Endothelial cell of umbilical vein (primary cell): Measurements from ENCODE around the gene SYN1. TPM values are rescaled to one million over a fixed set of nuclear protein-coding genes. Genes with fewer than 3 reads are reported as not detected.

ENCODE experiments used
- BruUV-seq: library from RNA; stranded (reverse); fragments of 400-500 nt; replicated peaks from 2 replicates; lab custom pipeline; 2021; lab: Mats Ljungman, UMichigan
- CTCF ChIA-PET: fragments of 300-600, 350-600 bp; sonication (Branson Sonifier 250); formaldehyde crosslinking; loops from one replicate; lab custom pipeline; 2021; ENCODE audit warnings: antibody characterized with exemption, inconsistent platforms; lab: Charles Lee
- POLR2A ChIA-PET: fragments of 300-600, 350-600 bp; sonication (Branson Sonifier 250); formaldehyde crosslinking; loops from one replicate; lab custom pipeline; 2021; ENCODE audit warnings: antibody characterized with exemption, inconsistent platforms; lab: Charles Lee
- DNase-seq: peaks from one replicate; pipeline ENCODE4 v3.0.0-alpha.2; 2011; ENCODE audit warnings: low read depth, low spot score
- FAIRE-seq: peaks from 2 replicates; lab custom pipeline; 2011; peaks lifted over from hg19 to GRCh38; lab: Jason Lieb, UNC
- H2AFZ ChIP-seq: 2 replicates; pipeline ENCODE4 v1.6.0; 2012; ENCODE audit warnings: low read depth, low read length, control low read depth, inconsistent platforms
- H3K27ac ChIP-seq: 2 replicates; pipeline ENCODE4 v1.5.1; 2011; ENCODE audit warnings: low read depth, mild to moderate bottlenecking, control low read depth, low read length, moderate library complexity; ENCODE audit not compliant: insufficient read depth
- H3K27me3 ChIP-seq, 2 experiments: 2 replicates each; pipeline versions ENCODE4 v1.6.0 to v1.6.1; 2011; ENCODE audit warnings: low read length in 2 of 2, mixed read lengths in 1 of 2; ENCODE audit not compliant: control insufficient read depth in 2 of 2, insufficient read depth in 2 of 2
- H3K36me3 ChIP-seq, 2 experiments: 2 replicates in 1 of 2; 3 replicates in 1 of 2; pipeline ENCODE4 v1.5.1; 2011; ENCODE audit warnings: low read length in 2 of 2, mild to moderate bottlenecking in 1 of 2, moderate library complexity in 1 of 2; ENCODE audit not compliant: control insufficient read depth in 2 of 2, insufficient read depth in 2 of 2; ENCODE audit errors: extremely low read depth in 1 of 2
- H3K4me1 ChIP-seq: 3 replicates; pipeline ENCODE4 v1.5.1; 2011; ENCODE audit warnings: mild to moderate bottlenecking, low read length; ENCODE audit not compliant: control insufficient read depth, insufficient read depth; ENCODE audit errors: extremely low read depth
- H3K4me2 ChIP-seq: 2 replicates; pipeline ENCODE4 v1.6.1; 2011; ENCODE audit warnings: low read length, control low read depth, mixed read lengths; ENCODE audit not compliant: insufficient read depth
- H3K4me3 ChIP-seq, 3 experiments: fragments of 200-600 bp in 1 of 3; sonication (generic), shearing (Covaris generic) in 1 of 3; replicated peaks in 1 of 3; 2 replicates each; pipeline ENCODE4 v1.5.1; 2011 to 2016; ENCODE audit warnings: control low read depth in 3 of 3, low read length in 3 of 3, mild to moderate bottlenecking in 2 of 3, inconsistent platforms in 1 of 3, low read depth in 1 of 3, moderate library complexity in 1 of 3; ENCODE audit not compliant: insufficient read depth in 1 of 3
- H3K79me2 ChIP-seq: 2 replicates; pipeline ENCODE4 v1.6.0; 2012; ENCODE audit warnings: low read length, inconsistent platforms; ENCODE audit not compliant: control insufficient read depth, insufficient read depth
- H3K9ac ChIP-seq: replicated peaks from 2 replicates; pipeline ENCODE3; 2011; ENCODE audit warnings: low read length, control low read depth; ENCODE audit not compliant: insufficient read depth; ENCODE audit errors: extremely low read depth
- H3K9me1 ChIP-seq: replicated peaks from 3 replicates; pipeline ENCODE4 v1.6.0; 2011; ENCODE audit warnings: mild to moderate bottlenecking, low read length; ENCODE audit not compliant: control insufficient read depth, insufficient read depth; ENCODE audit errors: extremely low read depth
- H3K9me3 ChIP-seq: replicated peaks from 2 replicates; pipeline ENCODE4 v1.5.1; 2012; ENCODE audit warnings: low read length, inconsistent platforms; ENCODE audit not compliant: control insufficient read depth, insufficient read depth
- H4K20me1 ChIP-seq: replicated peaks from 2 replicates; pipeline ENCODE3; 2011; ENCODE audit warnings: mild to moderate bottlenecking, low read length; ENCODE audit not compliant: control insufficient read depth, insufficient read depth; ENCODE audit errors: extremely low read depth
- GATA2 ChIP-seq: IDR thresholded peaks from 2 replicates; pipeline ENCODE4 v1.7.0; 2011; ENCODE audit warnings: low read depth, mild to moderate bottlenecking, moderate library complexity, mixed read lengths, low read length; ENCODE audit not compliant: insufficient read length, insufficient read depth
- JUN ChIP-seq: IDR thresholded peaks from 2 replicates; pipeline ENCODE4 v1.6.1; 2011; ENCODE audit warnings: borderline replicate concordance, low read depth; ENCODE audit not compliant: insufficient read length, insufficient read depth
- MYC ChIP-seq: IDR thresholded peaks from one replicate; pipeline ENCODE4 v1.6.1; 2011; ENCODE audit warnings: mild to moderate bottlenecking, low read depth, low read length
- POLR2A ChIP-seq: IDR thresholded peaks from 2 replicates; pipeline ENCODE4 v1.6.1; 2012; ENCODE audit warnings: low read depth, mild to moderate bottlenecking, control low read depth, low read length
- POLR2AphosphoS5 ChIP-seq: IDR thresholded peaks from 2 replicates; pipeline ENCODE4 v1.6.1; 2012; ENCODE audit warnings: low read depth, mild to moderate bottlenecking, control low read depth, low read length, moderate library complexity; ENCODE audit not compliant: insufficient read depth
- dilution Hi-C: fragments of 300-500 bp; cut with MboI; formaldehyde crosslinking; loops from one replicate; pipeline ENCODE4 v1.15.0; 2019; ENCODE audit warnings: low sequenced_read_pairs; ENCODE audit not compliant: extremely low pct_ligation_motif_present
- intact Hi-C: fragments of 100-400 bp; cut with micrococcal nuclease; formaldehyde crosslinking; loops from one replicate; pipeline ENCODE4 v1.10.0; 2022
- polyA plus RNA-seq, 4 experiments: library from polyadenylated mRNA; depleted of rRNA in 3 of 4; stranded (reverse) in 3 of 4; unstranded in 1 of 4; fragments of >200 nt; gene quantifications; 2 replicates each; pipeline versions ENCODE4 v1.2.1 to v1.2.3, GENCODE V29; 2011 to 2012; ENCODE audit warnings: missing spikeins in 1 of 4
- total RNA-seq: library from RNA; stranded (reverse); gene quantifications from 2 replicates; pipeline ENCODE4 v1.2.3, GENCODE V29; 2021
- TF ChIP-seq, protein P1 (sequence below), 2 donors: IDR thresholded peaks; 1 replicate in 1 of 2; 2 replicates in 1 of 2; pipeline ENCODE4 v1.5.1; 2011; ENCODE audit warnings: low read length in 2 of 2, mild to moderate bottlenecking in 2 of 2, moderate library complexity in 2 of 2, control low read depth in 1 of 2, inconsistent platforms in 1 of 2, low read depth in 1 of 2; ENCODE audit not compliant: insufficient read depth in 1 of 2; ENCODE audit errors: extremely low read depth in 1 of 2

The SYN1 gene
- total and polyA plus RNA-seq, 2 donors (not counting 3 experiments of a cell fraction or from before 2014, with no cell fraction given) = not detected

DNA sequence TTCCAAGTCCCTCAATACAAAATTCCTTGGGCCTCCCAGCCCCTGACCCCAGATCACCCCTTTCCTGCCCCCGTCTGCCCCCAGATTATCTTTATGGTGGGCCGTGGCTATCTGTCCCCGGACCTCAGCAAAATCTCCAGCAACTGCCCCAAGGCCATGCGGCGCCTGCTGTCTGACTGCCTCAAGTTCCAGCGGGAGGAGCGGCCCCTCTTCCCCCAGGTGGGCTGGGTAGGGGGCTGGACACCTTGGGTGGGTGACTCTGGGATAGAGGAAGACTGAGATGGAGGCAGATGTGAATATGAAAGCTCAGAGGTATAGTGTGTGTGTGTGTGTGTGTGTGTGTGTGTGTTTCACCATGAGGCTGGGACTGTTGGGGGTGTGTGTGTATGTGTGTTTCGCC is 48.9 kb downstream of the SYN1 start:
- intact Hi-C loops = no loop called here
- Histone ChIP-seq H3K4me1 (peaks cover 6% of the 10 kb centered on the region), H3K27ac (no peak overlapping the region), H3K4me3 (no peak overlapping the region), H3K9me1 (no peaks in the 10 kb centered on the region), H3K27me3 (no peaks in the 10 kb centered on the region), H4K20me1 (no peaks in the 10 kb centered on the region), H2AFZ (no peak overlapping the region), H3K4me2 (no peak overlapping the region), H3K9me3 (no peaks in the 10 kb centered on the region), H3K79me2 (no peaks in the 10 kb centered on the region), H3K9ac (no peak overlapping the region), H3K36me3 (peaks cover 0 to 6% of the 10 kb centered on the region in 2 experiments)
- CTCF ChIA-PET = no interaction called here
- BruUV-seq = no TSS peak
- TF ChIP-seq POLR2A = no peak
- TF ChIP-seq GATA2 = no peak
- TF ChIP-seq, protein P1, sequence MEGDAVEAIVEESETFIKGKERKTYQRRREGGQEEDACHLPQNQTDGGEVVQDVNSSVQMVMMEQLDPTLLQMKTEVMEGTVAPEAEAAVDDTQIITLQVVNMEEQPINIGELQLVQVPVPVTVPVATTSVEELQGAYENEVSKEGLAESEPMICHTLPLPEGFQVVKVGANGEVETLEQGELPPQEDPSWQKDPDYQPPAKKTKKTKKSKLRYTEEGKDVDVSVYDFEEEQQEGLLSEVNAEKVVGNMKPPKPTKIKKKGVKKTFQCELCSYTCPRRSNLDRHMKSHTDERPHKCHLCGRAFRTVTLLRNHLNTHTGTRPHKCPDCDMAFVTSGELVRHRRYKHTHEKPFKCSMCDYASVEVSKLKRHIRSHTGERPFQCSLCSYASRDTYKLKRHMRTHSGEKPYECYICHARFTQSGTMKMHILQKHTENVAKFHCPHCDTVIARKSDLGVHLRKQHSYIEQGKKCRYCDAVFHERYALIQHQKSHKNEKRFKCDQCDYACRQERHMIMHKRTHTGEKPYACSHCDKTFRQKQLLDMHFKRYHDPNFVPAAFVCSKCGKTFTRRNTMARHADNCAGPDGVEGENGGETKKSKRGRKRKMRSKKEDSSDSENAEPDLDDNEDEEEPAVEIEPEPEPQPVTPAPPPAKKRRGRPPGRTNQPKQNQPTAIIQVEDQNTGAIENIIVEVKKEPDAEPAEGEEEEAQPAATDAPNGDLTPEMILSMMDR (IDR thresholded peaks at IDR 0.05; ENCODE audit: extremely low read depth in 1 of 2, insufficient read depth in 1 of 2, low read depth in 1 of 2, low read length in 2 of 2) = no peak
- no peak for TF ChIP-seq JUN
- FAIRE-seq (no peak), DNase-seq (no peak)
- dilution Hi-C loops = no loop called here
- POLR2A ChIA-PET = no interaction called here

DNA sequence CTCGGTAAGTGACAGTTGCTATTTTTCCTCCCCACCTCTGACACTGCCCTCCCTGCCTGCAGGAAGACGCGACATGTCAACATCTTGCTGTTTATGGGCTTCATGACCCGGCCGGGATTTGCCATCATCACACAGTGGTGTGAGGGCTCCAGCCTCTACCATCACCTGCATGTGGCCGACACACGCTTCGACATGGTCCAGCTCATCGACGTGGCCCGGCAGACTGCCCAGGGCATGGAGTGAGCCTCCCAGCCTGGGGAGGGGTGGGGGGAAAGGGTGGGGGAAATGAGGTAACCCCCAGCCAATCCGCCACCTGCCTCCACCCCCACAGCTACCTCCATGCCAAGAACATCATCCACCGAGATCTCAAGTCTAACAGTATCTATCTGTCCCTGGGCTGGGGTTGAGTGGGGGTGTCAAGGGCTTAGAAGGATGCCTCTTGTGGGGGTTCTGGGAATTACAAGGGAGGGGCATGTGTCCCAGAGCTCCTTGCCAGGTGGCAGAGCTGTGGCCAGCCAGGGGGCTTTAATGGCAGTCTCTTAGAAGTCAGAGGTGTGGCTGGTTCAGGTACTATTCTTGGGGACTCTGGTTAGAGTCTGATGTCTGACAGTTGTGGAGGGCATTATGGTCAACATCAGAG is 50.9 kb downstream of the SYN1 start:
- no TSS peak for BruUV-seq
- Histone ChIP-seq H3K9me3 (no peaks in the 10 kb centered on the region), H4K20me1 (no peaks in the 10 kb centered on the region), H3K9ac (no peak overlapping the region), H3K4me2 (no peak overlapping the region), H3K9me1 (no peaks in the 10 kb centered on the region), H3K27ac (no peak overlapping the region), H3K4me3 (no peak overlapping the region), H3K4me1 (peaks cover 6% of the 10 kb centered on the region), H2AFZ (no peak overlapping the region), H3K79me2 (peaks cover 5% of the 10 kb centered on the region), H3K27me3 (no peaks in the 10 kb centered on the region), H3K36me3 (peaks cover 0 to 6% of the 10 kb centered on the region in 2 experiments)
- ChIA-PET POLR2A (no interaction called here), CTCF (interaction anchor here (1.7 to 2.0 kb wide), 2 partner anchors 11 to 12 kb away, joined by 4 read pairs; no protein-coding TSS in a partner anchor)
- dilution Hi-C loops (no loop called here), intact Hi-C loops (no loop called here)
- FAIRE-seq (peak; percentile 24), DNase-seq (no peak)
- TF ChIP-seq MYC (no peak), POLR2AphosphoS5 (no peak)
- TF ChIP-seq, protein P1 (IDR thresholded peaks at IDR 0.05; ENCODE audit: extremely low read depth in 1 of 2, insufficient read depth in 1 of 2, low read depth in 1 of 2, low read length in 2 of 2) = peak; percentile 21 to 39
